Measurements from ENCODE around the gene AKAP12.
"Not testable (repeated sequence)": the region's sequence is repeated elsewhere in the genome, so short reads cannot be mapped to it uniquely, and the experiment has no call there.

AKAP12 gene

DNA sequence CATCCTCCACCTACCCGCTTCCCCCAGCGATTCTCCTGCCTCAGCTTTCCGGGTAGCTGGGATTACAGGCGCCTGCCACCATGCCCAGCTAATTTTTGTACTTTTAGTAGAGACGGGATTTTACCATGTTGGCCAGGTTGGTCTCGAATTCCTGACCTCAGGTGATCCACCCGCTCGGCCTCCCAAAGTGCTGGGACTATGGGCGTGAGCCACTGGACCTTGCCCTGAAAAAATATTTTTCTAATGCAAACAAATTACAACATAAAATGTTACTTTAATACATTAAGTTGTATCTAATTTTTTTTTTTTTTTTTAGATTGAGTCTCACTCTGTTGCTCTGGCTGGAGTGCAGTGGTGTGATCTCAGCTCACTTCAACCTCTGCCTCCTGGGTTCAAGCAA is 142.9 kb downstream of the AKAP12 start:
- DNase-seq (ENCODE audit: low read depth), result not testable (repeated sequence)

DNA sequence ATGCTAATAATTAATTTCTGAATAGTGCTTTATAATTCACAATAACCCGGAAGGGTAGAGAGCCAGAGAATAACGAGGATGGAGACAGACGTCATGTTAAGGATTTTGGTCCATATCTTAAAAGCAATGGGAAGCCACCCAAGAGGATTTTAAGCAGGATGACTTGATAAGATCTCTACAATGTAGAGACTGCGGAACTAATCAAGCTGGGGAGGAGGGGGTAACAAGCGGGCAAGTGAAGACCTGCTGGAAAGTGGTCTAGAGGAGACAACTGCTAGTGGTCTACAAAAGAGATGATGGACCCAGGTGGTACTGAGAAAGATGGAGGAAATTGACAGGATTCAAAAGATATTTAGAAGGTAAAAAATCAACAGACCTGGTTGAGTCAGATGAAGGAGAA is 144.4 kb downstream of the AKAP12 start:
- DNase-seq (ENCODE audit: low read depth), result no peak

GRCh38 chr6:151385177-151385576 is 145.4 kb downstream of the AKAP12 start:
- no peak for DNase-seq (ENCODE audit: low read depth)

DNA sequence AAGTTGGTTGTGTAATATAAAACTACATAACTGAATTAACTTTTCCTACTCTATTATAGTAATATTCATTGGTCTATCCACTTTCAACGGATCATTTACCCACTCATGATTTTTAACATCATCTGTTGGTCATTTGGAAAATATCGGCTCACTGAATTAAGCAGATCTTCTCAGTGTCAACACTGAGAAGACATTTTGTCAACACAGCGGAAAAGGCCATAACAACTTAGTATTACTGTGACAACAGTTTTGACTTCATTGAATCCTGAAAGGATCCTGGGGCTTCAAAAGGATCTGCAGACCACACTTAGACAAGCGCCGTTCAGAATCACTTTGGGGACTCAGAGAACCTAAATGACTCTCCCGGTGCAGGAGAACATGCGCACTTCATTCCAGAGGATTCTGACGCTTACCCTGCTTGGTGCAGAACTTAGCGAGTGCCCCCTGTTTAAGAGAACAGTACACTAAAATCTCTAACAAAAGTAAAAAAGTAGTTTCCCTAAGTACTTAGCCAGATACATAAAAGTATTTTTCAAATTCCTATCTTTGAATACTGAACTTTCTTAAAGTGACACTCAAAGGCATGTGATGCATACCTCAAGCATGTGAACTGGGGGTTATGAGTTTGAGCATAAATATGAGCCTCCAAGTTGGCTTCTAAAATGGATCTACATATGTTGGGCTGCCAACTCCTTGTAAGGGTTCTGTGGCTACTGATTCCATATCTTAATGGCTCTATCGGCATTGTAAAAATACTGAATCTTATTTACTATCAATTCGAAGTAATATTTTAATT is 147.6 kb downstream of the AKAP12 start:
- peak; percentile 84 for DNase-seq (ENCODE audit: low read depth)

DNA sequence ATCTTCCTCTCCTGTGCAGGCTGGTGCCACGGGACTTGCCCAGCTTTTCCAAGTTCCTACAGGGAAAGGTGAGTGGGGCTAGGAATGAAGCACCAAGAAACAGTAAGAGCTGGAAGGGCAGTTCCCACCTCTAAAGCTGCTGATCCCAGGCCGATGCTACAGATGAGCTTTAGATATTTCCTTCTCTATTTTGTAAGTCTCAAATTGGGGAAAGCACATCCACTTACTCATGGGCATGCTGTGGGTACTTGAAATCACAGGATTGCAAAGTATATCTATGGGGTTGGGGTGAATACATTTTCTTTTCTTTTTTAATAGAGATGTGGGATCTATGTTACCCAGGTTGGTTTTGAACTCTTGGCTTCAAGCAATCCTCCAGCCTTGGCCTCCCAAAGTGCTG is 148.5 kb downstream of the AKAP12 start:
- no peak for DNase-seq (ENCODE audit: low read depth)

- DNase-seq (ENCODE audit: low read depth), result no peak
These were observed 149.3 kb downstream of the AKAP12 start for GRCh38 chr6:151388997-151389617.

- peak; percentile 69 for DNase-seq (ENCODE audit: low read depth)
These were observed 150.0 kb downstream of the AKAP12 start for GRCh38 chr6:151389618-151390275.

DNA sequence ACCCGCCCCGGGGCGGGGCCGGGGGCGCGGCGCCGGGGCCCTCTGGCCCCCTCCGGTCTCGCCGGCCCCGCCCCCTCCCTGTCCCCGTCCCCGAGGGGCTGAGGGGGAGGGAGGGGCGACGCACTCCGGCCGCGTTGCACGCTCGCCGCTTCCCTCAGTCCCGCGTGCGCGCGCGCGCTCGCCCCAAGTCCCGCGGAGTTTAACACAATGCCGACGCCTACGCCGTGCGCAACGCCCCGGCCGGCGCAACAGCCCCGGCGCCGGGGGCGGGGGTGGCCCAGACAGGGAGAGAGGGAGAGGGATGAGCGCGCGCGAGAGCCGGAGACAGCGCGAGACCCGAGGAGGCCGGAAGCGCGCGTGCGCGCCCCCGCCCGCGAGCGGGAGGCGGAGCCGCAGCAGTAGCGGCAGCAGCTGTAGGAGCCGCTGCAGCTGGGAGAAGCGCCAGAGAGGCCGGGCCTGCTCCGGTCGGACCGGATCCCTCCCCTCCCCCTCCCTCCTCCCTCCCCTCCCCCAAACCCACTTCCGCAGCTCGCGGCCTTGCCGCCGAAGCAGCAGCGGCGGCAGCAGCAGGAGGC is 150.6 kb downstream of the AKAP12 start:
- peak; percentile 99 for DNase-seq (ENCODE audit: low read depth)

- DNase-seq (ENCODE audit: low read depth), result peak; percentile 55
These were observed 151.2 kb downstream of the AKAP12 start for GRCh38 chr6:151390851-151391470.

GRCh38 chr6:151391471-151392413 is 152.0 kb downstream of the AKAP12 start, which contains the start of gene ZBTB2:
TSS of gene ZBTB2 (minus strand) at chr6:151391559. CDS start at chr6:151373637, 17,922 bp downstream.
- peak; percentile 92 for DNase-seq (ENCODE audit: low read depth)

DNA sequence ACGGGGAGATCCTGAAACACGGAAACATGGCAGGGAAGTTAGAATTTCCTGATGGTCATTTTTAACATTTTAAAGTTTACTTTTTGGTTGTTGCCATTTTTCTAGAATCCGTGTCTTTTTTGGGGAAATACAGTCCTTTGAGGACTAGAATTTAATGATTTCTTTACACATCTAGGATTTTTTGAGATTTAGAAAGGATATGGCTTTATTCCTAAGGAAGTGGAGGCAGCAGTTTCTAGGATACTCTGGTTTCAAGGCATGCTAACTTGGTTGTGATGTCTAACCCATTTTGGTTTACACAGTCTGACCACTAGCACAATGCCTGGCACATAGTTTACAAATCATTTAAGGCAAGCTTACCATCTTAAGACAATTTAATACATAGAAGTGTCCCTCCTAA is 152.7 kb downstream of the AKAP12 start:
- DNase-seq (ENCODE audit: low read depth), result no peak

GRCh38 chr6:151393410-151393809 is 153.6 kb downstream of the AKAP12 start:
- no peak for DNase-seq (ENCODE audit: low read depth)

GRCh38 chr6:151399679-151400078 is 159.9 kb downstream of the AKAP12 start:
- no peak for DNase-seq (ENCODE audit: low read depth)

DNA sequence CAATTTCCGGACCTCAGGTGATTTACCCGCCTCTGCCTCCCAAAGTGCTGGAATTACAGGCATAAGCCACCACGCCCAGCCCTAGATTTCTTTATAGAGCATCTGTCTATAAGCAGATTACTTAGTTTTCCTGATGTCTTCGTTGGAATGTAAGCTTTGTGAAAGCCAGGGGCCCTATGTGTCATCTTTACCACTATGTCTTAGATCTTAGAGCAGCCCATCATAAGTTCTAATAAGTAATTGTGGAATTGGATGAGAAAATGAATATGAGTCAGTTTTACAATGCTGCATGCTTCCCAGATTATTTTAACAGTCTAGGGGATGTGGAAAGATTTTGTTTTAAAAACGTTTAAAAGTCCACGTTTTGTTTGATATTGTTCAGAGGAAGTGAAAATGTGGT is 160.7 kb downstream of the AKAP12 start:
- DNase-seq (ENCODE audit: low read depth), result peak; percentile 82

DNA sequence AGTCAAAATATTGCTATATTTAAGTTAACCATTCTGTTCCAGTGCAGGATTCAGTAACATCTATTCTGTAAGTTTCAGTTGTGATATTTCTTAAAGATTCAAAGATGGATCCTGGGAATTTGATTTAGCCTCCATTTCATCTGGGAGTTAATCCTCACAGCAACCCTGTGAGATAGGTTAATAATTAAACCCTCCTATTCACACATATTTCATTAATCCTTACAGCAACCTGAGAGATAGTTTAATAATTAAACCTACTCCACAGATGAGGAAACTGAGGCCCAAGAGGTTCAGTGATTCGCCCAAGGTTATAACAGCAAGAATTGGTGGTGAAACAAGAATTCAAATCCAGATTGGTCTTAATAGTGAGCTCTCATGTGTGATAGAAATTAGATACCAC is 162.5 kb downstream of the AKAP12 start:
- no peak for DNase-seq (ENCODE audit: low read depth)

DNA sequence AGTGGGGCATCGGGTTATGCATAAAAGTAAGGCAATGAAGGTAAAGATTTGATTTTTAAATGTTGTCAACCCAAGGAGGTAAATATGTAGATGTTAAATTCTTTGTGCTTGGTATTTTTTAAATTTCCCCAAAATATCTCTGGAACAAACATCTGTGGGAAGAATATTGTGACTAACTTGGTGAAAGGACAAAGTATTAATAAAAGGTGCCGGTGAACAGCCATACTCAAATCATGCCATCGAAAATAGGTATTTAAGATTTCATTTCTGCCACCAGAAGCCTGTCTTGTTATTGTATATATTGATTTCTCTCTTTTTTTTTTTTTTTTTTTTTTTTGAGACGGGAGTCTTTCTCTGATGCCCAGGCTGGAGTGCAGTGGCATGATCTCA is 164.1 kb downstream of the AKAP12 start:
- no peak for DNase-seq (ENCODE audit: low read depth)
